T-helper 9 cell (primary cell): Measurements from ENCODE around the gene SEC14L1.

Source experiments
- DNase-seq: peaks from one replicate; pipeline ENCODE4 v3.0.0-alpha.2; 2020

Gene SEC14L1

DNA sequence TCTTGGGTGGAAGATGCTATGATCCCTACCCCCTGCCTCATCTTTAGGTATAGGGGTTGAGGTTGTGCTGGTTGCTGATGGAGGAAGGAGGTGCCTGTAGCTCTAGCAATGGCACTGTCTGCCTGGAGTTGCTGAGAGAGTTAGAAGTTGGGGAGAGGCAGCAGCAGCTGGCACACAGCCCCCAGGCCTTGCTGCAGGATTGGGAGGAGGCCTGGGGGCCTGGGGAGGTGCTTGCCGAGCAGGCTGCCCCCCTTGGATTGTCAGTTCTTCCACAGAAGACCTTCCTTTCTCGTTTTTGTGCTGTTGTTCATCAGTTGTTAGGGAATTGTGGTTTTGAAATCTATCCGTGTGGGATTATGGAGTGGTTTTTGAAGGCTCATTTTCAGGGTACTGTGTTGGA is 52.9 kb downstream of the SEC14L1 start:
- DNase-seq = no peak

DNA sequence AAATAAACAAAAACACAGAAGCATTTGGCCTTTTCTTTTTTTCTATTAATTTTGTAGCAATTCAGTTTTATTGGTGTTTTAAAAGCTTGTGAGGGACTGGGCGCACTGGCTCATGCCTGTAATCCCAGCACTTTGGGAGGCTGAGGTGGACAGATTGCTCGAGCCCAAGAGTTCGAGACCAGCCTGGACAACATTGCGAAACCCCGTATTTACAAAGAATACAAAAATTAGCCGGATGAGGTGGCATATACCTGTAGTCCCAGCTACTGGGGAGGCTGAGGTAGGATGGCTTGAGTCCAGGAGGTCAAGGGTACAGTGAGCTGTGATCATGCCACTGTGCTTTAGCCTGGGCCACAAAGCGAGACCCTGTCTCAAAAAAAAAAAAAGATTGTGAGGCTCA is 53.4 kb downstream of the SEC14L1 start:
- no peak for DNase-seq

DNA sequence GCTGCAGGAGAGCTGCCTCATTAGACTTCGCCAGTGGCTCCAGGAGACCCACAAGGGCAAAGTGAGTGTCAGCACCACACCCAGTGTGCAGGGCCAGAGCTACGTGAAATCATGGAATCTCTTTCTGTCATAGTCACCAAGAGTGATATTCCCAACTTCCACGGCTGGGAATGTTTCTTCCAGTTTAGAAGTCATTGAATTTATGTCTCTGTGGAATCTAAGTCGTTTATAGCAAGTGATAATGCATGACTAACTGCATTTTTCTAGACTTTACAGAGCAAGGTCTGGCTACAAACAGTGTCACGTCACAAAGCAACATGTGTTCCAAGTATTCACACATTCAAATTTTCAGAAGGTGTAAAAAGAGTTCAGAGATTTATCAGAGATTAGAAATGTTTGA is 55.5 kb downstream of the SEC14L1 start:
- DNase-seq = no peak

DNA sequence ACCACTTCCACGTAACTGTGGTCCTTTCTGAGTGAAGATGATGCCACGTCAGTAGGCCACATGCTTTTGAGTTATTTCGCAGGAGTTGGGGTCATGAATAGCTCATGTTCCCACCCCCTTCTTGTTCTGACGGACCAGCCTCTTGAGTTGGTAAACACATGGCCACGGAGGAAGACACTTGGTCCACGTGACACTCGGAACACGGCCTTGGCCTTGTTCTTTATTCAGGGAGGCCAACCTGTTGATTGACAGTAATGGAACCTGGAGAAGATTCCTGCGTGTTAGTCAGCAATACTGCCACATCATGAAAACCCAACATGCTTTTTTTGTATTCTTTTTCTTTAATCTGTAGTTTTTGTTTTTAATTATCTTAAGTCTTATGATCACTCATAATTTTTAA is 56.3 kb downstream of the SEC14L1 start:
- no peak for DNase-seq

DNA sequence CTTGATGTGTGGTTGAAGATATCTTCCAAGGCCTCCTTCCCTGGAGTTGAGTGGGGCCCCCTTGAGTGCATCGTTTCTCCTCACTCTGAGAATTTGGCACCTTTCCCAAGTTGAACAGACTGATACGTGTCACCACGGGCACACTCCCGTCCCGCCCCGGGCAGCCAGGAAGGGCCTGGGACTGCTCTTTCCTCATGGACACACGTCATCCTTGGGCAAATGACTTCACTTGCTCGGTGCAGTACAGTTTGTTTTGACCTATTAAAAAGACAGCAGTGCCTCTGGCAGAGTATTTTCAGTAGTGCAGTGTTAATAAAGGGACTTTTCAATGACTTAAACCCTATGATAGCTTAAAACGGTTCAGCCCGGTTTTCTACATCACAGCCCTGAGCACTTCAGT is 59.9 kb downstream of the SEC14L1 start:
- no peak for DNase-seq

DNA sequence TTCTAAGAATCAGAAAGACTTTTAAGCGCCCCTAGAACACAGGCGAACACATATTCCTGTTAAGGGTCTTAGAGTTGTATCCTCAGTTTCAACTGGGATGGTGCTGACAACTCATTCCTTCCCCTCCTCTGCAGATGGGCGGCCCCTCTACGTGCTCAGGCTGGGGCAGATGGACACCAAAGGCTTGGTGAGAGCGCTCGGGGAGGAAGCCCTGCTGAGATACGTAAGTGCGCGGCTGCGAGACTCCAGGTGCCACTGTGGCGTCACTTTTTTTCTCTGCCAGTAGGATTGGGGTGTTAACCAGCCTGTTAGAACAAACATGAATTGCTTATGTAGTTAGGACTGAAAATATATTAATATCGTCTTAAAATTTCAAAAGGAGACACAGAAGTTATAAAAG is 62.7 kb downstream of the SEC14L1 start:
- no peak for DNase-seq

DNA sequence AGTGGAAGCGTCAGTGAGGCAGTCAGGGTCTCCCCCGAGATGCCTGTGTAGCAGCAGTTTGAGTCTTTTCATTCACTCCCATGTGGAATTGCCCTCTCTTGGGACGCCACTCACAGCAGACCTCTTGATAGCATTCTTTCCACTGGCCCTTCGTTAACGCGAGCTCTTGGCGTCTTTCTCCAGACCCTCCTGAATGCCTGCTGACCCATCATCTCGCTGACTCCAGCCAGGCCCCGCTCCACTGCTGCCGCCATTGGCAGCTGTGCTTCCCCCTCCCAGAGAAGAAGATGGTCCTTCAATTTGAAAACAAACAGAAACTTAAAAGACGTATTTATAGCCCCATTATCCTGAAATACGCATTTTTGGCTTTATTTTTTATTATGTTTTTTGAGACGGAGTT is 63.1 kb downstream of the SEC14L1 start:
- DNase-seq = no peak

DNA sequence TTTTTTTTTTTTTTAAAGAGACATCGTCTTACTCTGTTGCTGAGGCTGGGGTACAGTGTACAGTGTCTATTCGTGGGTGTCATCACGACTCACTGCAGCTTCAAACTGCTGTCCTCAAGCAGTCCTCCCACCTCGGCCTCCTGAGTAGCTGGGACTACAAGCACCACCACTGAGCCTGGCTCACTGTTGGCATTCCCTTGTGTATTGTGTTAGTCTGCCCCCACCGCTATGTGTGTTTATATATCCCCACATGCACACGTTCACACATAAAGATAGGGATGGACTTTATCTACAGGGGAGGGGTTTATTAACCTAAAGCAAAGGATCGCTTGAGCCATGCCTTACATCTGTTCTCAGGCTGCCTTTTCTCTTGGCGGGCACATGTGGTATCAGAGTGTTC is 63.8 kb downstream of the SEC14L1 start:
- DNase-seq = no peak

DNA sequence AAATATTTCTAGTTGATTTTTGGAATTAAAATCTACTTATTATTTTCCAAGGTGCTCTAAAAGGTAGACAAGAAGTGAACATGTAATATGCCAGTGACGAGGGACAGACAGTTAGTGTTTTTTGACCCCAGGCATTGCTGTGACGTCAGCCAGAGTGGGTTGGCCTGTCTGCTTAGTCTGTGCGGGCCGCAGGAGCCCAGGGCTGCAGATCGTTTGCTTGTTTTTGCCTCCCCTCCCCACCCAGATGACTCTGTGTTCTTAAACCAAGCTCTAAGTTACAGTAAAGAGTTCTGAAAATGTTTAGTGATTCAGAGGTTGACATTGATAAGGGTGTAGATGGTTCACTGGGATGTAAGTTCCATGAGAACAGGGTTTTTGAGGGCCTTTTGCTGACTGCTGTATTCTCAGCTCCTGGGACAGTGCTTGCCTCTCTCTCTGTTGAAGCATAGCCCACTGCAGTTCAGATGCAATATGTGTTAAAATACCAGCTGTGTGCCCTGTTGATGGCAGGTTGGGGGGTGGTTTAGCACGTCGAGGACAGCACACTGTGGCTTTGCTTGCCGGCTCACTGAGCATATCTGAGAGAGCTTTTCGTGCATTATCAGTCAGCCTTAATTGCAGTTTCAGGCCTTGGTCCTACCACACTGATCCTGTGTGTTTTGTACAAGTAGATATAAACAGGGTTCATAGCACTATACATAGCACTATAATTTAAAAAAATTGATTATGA is 64.8 kb downstream of the SEC14L1 start:
- no peak for DNase-seq

DNA sequence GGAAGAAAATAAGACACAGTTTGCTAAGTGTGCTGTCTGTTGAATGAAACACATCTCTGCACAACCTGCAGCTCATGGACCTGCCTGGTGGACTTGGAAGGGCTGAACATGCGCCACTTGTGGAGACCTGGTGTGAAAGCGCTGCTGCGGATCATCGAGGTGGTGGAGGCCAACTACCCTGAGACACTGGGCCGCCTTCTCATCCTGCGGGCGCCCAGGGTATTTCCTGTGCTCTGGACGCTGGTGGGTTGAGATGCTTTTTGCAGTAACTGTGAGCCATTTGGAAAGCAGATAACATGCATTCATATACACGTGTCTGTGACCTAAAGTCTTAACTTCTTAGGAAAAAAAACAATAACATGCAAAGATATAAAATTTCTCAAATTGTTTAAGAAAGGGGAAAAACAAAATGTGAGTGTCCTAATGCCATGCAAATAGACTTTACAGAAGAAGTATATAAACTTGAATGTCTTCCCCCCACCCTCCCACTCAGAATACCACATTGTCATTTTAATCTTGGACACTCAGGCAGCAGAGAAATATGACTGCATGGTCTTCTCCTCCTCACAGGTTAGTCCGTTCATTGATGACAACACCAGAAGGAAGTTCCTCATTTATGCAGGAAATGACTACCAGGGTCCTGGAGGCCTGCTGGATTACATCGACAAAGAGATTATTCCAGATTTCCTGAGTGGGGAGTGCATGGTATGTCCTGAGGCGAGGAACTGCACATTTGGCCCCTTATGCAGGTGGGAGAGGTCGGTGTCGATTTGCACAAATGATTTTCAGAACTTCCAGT is 65.6 kb downstream of the SEC14L1 start:
- no peak for DNase-seq

DNA sequence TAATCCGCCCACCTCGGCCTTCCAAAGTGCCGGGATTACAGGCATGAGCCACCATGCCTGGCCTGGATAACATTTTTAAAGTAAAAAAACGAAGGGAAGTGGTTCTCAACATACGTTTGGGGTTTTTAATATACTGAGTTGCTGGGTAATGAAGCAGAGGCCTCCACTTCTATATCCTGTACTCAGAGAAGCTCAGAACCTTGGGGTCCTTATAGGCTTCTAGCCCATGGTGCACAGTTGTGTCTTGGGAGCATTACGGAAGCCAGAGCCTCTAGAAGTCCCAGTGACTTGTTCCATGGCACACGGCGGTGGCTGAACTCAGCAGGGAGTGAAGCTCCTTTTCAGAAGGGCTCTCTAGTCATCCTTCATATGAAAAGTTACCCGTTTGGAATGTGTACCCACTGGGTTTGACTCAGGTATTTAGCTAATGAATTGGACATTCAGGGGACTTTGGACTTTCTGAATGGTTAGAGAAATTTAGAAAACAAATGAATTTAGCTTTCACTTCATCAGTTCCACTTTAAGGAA is 67.0 kb downstream of the SEC14L1 start:
- no peak for DNase-seq

DNA sequence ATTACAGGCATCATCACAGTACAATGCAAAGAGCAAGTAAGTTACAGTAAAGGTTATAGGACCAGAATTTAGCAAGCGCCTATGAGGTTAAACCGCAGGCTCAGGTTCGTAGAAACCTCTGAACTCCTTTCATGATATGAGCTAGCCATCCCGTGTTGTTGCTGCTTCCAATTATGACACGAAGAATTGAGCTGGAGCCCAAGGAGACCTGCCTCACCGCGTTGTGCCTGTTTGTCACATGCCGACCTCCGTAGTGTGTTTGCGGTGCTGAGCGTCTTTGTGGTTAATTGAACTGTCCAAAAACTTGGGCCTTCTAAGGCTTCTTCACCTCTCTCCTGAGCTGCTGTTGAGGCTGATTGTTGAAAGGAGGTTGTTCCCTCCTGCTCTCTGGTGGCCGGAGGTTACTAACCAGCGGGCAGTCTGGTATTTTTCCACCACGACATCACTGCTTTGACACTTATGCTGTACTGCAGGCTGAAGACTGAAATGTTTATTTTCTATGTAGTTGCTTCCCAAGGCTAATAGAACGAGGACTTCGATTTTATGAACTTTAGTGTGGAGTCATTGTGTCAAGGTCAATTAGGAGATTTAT is 67.5 kb downstream of the SEC14L1 start:
- no peak for DNase-seq

DNA sequence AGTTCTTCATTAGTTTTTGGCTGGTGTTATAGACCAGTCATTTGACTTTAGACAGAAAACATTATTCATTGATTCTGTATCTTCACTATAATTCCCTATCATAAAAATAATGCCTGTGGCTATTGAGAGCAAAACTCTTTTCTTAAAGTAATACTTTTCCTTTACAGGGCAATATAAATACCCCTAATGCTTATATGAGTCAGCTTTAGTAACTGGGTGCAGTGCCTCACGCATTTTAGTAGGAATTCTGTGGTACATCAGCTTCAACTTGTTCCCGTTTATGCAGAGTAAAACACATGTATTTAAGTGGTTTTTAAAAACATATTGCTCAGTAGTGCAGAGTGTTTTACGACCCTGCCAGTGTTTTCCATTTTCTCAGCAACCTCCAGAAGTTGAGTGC is 68.1 kb downstream of the SEC14L1 start:
- DNase-seq = no peak

DNA sequence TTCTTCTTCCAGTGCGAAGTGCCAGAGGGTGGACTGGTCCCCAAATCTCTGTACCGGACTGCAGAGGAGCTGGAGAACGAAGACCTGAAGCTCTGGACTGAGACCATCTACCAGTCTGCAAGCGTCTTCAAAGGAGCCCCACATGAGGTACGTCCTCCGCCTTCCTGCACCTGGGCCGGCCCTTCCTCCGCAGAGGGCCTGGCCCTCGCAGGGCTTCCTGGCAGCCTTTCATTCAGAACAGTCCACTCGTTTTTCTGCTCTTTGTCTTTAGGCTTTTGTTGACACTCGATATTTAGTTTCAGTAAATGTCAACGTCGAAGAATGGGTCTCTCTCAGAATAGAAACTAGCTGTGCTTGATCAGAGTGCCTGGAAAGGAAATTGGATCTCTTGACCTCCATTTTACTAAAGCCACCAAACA is 68.6 kb downstream of the SEC14L1 start:
- DNase-seq = no peak

DNA sequence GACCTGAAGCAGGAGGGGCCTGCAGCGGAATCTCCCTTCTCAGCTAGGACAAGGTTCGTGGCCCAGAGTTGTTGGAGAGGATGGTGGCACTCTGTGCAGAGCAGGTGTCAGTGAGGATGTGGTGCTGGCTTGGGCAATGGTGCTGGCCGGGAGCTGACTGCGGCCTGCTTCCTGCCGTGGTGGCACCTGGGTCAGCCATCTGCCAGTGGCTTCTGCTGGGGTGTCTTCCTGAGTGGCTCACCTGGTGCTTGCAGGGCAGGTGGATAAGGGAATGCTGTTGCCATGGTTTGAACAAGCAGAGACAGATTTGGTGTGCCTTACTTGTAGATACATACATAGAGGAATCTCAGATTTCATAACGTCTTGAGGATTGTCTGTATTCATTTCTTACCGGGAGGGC is 69.6 kb downstream of the SEC14L1 start:
- no peak for DNase-seq

DNA sequence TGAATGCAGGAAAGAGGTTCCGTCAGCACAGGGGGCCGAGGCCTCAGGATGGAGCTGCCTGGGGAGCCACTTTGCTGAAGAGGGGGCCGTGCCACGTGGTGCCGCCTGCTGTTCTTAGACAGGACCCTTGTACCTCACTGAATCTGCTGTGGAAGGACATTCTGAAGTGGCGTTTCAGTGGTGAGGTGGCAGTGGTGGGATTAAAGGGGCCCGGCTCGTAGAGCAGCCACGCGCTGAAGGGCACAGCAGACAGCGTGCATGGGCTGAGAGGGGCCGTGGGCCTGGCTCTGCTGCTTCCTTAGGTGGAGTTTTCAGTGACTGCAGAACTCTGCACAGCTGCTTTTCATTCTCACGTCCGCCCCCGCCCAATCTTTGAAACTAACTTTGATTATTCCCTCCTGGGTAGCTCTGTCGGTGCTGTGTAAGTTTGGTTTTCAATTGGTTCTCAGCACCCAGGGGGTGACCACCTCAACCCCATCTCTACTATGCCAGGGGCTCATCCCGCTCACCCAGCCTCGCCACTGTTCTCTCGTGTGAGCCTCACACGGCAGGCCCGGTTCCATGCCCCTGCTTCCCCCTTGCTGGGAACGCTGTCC is 70.3 kb downstream of the SEC14L1 start:
- no peak for DNase-seq

DNA sequence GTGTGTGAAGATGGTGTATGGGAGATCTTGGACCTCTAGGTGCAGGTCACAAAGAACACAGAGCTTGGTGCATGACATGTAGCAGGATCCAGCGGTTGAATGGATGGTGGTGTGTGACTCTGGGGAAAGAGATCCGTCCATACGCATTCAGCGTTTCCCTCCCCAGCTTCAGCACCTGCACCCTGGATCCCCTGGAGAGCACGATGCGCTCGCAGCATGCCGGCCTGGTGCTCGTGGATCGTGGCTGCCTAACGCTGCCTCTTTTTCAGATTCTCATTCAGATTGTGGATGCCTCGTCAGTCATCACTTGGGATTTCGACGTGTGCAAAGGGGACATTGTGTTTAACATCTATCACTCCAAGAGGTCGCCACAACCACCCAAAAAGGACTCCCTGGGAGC is 70.9 kb downstream of the SEC14L1 start:
- DNase-seq = no peak

DNA sequence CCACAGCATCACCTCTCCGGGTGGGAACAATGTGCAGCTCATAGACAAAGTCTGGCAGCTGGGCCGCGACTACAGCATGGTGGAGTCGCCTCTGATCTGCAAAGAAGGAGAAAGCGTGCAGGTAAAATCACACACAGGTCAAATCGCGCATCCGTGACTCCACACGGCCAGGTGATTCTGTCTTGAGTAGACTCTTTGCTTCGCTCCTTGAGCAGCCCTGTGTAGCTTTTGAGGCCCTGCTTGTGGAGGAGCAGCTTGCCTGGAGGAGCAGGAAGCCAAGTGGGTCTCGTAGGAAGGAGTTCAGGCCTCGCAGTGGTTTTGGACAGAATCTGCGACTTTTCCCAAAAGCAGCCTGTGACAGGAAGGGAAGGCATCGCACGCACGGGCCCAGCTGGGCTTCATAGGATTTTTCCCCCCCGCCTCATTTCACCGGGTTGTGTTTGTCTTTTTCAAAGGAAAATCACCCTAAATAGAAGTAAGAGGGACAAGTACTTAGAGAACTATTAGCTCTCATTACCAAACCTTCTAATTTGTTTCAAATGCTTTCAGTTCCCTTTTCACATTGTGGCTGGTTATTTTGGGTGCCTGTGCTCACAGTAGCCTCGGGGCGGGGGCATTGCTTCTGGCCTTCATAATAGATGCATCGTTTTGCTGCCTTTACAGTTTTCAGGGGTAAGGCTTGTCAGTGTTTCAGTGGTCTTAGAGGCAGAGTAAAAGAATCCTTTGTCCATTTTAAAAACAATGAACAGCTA is 71.5 kb downstream of the SEC14L1 start:
- no peak for DNase-seq

DNA sequence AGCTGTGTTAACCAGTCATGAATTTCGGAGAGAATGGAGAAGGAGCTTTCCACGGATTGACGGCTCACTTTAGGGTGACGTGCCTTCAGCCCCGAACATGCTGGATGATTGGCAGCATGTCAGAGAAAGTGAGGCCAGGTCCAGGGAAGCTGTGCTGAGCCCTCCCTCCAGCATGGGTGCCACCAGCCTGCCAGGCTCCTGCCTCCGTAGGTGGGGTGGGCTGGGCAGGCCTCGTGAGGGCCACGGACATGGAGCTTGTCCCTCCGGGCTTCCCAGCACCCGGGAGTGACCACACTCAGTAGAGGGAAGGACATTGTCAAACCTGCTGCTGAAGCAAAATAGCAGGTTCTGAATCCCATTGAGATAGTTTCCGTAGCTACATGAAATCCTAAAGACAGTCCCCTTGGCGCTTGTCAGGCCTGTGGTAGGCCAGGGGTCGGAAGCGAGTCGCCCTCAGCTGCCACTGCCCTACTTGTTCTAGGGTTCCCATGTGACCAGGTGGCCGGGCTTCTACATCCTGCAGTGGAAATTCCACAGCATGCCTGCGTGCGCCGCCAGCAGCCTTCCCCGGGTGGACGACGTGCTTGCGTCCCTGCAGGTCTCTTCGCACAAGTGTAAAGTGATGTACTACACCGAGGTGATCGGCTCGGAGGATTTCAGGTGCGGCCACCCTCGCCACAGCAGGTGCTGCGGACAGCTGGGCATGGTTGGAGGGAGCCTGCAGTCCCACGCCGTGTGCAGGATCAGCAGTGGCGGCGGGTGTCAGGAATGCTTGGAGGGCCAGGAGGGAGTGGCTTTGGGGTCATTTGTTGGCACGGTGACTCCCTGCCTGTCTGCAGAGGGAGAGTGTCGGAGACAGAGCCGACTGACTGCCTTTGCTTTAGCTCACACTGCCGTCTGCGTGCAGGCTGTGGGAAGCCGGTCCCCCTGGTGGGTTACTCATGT is 72.3 kb downstream of the SEC14L1 start:
- no peak for DNase-seq

DNA sequence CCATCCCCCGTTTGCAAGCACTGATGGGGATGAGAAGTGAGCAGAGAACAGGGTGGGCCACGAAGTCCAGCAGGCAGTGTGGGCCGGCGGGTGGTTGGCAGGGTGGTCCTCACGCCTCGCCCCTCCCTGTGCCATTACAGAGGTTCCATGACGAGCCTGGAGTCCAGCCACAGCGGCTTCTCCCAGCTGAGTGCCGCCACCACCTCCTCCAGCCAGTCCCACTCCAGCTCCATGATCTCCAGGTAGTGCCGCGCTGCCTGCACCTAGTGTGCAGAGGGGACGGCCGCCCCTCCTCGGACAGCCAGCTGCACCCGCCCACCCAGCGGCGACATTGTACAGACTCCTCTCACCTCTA is 73.0 kb downstream of the SEC14L1 start:
- DNase-seq = no peak

DNA sequence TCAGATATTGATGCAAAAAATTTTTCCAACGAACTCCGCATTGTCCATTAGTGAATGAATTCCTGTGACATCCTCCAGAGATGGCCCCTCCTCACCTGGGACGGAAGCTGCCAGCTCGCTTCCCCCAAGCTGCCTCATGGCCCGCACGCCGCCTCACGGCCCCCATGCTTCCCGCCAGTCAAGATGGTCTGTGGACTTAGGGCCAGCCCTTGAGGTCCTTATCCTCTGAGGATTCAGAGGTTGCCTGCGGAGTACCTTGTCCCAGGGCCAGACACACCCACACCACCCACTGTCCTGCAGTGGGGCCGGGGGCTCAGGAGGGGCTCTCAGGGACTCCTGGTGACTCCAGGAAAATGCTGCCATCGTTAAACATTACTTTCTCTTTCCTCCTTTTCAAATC is 73.6 kb downstream of the SEC14L1 start:
- no peak for DNase-seq

DNA sequence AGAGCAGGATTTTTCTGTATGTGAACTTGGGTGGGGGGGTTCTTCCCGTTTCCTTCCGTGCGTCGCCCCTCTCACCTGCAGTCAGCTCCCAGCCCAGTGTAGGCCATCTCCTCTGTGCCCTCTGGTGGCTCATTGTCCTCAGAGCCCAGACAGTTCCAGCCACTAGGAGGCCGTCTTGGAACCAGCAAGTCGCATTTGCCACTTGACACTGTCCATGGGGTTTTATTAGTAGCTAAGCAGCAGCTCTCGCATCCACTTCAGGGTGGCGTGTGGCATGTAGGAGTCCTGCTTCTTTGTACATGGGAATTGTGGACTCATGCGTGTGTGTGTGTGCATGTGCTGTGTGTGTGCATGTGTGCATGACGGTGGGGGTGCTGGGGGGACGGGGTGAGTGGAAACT is 74.0 kb downstream of the SEC14L1 start:
- no peak for DNase-seq
